GF-D8 (cell line): Measurements from ENCODE around the gene DNAJC5.
"Not testable (repeated sequence)": the region's sequence is repeated elsewhere in the genome, so short reads cannot be mapped to it uniquely, and the experiment has no call there.

Experiments used
- DNase-seq: peaks from one replicate; lab custom pipeline; 2025; lab: John Stamatoyannopoulos, UW

Gene DNAJC5

GRCh38 chr20:63911176-63911575 lies 16.2 kb downstream of the DNAJC5 start:
- DNase-seq = no peak

GRCh38 chr20:63913768-63914167 lies 18.8 kb downstream of the DNAJC5 start:
- no peak for DNase-seq

GRCh38 chr20:63915471-63915870 lies 20.5 kb downstream of the DNAJC5 start:
- no peak for DNase-seq

DNA sequence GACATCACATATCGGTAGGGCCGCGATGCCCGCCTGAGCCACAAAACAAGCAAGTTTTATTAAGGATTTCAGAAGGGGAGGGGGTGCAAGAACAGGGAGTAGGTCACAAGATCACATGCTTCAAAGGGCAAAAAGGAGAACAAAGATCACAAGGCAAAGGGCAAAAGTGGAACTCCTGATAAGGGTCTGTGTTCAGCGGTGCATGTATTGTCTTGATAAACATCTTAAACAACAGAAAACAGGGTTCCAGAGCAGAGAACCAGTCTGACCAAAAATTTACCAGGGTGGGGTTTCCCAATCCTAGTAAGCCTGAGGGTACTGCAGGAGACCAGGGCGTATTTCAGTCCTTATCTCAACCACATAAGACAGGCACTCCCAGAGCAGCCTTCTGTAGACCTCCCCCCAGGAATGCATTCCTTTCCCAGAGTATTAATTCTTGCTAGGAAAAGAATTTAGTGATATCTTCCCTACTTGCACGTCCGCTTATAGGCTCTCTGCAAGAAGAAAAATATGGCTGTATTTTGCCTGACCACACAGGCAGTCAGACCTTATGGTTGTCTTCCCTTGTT lies 21.5 kb downstream of the DNAJC5 start:
- DNase-seq = peak; percentile 58

DNA sequence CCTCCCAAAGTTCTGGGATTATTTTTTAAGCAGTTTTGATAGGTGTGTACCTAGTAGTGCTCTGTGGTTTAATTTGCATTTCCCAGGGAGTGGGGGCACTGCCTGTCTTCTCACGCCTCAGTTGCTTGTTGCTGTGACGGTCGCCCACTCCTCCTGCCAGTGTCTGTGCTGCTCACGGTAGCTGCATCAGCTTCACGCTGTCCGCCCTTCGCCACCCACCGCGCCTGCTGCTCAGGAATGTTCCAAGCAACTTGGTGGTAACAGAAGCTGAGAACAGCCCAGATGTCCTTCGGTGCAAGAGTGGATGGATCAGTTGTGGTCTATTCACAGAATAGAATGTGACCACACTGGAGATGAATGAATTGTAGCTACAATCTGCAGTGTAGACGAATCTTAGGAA lies 22.9 kb downstream of the DNAJC5 start:
- DNase-seq = no peak

DNA sequence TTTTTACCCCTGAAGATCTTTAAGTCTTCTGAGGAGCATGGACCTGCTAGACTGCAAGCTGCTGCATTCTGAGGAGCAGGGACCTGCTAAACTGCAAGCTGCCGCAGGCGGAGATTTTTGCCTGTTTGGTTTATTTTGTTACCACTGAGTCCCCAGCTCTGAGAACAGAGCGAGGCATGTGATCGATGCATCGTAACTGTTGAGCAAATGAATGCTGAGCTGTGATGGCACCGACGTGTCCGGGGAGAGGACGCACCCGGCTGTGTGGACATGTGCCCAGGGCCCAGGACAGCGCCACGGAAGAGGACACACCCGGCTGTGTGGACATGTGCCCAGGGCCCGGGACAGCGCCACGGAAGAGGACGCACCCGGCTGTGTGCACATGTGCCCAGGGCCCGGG lies 24.2 kb downstream of the DNAJC5 start:
- DNase-seq = no peak

- DNase-seq = no peak
These were observed 25.3 kb downstream of the DNAJC5 start for GRCh38 chr20:63920226-63920625.

DNA sequence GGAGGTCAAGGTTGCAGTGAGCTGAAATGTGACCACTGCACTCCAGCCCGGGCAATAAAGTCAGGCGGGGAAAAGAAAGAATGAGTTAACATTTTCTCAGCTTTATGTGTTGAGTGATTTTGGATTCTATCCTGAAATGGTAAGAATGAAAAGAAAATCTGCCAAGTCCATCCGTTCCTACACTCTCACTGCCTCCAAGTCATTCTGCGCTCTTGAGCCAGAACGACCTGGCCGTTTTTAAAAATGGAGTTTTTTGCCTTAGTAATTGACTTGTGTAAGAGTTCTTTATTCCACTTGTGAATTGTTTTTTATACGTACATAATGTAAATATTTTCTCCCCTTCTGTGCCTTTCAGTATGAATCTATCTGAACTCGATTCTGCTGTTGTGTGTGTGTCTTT lies 28.7 kb downstream of the DNAJC5 start:
- DNase-seq = no peak

DNA sequence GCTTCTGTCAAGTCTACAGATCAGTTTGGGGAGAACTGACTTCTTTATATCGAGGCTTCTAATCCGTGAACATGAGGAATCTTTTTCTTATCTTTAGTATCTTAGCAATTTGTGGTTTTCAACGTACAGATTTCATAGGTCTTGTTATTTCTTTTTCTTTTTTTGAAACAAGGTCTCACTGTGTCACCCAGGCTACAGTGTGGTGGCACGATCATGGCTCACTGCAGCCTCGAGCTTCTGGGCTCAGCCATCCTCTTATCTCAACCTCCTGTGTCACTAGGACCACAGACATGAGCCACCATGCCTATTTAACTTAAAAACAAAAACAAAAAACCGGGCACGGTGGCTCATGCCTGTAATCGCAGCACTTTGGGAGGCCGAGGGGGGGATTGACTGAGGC lies 29.3 kb downstream of the DNAJC5 start:
- no peak for DNase-seq

GRCh38 chr20:63926298-63926697 lies 31.4 kb downstream of the DNAJC5 start:
- no peak for DNase-seq

DNA sequence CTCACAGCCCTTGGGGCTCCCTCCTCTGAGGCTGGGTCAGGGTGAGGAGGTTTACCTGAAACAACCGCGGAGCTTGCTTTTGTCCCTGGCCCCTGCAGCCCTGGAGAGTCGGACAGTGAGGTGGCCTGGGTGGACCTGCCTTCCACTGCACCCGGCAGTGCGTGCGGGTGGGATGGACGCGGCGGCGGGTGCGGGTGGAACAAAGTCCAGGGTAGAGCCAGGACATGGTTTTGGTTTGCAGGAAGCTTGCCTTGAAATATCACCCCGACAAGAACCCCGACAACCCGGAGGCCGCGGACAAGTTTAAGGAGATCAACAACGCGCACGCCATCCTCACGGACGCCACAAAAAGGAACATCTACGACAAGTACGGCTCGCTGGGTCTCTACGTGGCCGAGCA lies 34.1 kb downstream of the DNAJC5 start:
- DNase-seq = no peak

DNA sequence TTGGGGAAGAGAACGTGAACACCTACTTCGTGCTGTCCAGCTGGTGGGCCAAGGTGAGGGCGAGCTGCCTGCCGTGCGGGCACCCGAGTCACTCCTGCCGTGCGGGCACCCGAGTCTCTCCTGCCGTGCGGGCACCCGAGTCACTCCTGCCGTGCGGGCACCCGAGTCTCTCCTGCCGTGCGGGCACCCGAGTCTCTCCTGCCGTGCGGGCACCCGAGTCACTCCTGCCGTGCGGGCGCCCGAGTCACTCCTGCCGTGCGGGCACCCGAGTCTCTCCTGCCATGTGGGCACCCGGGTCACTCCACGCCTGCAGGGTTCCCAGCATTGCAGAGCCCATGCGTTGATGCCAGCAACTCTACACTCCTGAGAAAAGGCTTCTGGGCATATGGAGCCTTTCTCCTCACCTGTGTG lies 34.6 kb downstream of the DNAJC5 start:
- not testable (repeated sequence) for DNase-seq

DNA sequence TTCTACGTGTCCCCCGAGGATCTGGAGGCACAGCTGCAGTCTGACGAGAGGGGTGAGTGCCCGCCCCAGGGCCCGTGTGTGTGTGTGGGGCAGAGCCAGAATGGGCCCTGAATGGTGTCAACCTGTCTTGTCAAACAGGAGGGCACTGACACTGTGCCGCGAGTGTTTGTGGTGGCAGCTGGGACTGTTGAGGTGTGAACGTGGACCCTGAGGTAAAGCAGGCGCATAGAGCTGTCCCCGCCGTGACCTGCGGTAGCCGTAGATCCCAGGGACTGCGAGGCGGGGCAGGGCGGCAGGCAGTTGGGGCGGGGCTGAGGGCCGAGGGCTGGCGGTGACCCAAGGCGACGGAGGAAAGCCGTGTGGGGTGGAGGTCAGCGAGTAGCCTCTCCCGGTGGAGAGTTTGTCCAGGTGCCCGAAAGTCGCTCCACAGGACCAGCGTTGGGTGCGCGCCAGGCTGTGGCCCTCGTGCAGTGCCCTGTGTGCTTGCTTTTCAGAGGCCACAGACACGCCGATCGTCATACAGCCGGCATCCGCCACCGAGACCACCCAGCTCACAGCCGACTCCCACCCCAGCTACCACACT lies 36.1 kb downstream of the DNAJC5 start:
- DNase-seq = no peak

- DNase-seq = no peak
These were observed 36.8 kb downstream of the DNAJC5 start for GRCh38 chr20:63931735-63932134.

- no peak for DNase-seq
These were observed 37.8 kb downstream of the DNAJC5 start for GRCh38 chr20:63932606-63933160.

DNA sequence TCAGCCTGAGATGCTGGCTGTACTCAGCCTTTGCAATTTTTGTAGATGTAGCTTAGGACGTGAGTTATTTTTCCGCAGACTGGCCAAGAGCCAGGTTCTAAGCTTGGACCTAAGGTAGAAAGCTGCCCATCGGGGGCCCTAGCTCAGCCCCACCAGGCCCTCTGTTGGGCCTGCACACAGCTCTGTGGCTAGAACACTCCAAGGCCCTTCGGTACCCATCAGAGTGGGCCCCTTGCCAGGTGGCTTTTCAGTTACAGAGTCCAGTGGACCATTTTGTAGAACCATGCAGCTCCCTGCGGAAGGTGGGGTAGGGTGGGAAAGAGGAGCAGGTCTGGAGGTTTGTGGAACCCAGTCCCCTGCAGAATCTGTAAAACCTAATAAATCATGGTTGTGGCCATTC lies 38.7 kb downstream of the DNAJC5 start:
- no peak for DNase-seq

DNA sequence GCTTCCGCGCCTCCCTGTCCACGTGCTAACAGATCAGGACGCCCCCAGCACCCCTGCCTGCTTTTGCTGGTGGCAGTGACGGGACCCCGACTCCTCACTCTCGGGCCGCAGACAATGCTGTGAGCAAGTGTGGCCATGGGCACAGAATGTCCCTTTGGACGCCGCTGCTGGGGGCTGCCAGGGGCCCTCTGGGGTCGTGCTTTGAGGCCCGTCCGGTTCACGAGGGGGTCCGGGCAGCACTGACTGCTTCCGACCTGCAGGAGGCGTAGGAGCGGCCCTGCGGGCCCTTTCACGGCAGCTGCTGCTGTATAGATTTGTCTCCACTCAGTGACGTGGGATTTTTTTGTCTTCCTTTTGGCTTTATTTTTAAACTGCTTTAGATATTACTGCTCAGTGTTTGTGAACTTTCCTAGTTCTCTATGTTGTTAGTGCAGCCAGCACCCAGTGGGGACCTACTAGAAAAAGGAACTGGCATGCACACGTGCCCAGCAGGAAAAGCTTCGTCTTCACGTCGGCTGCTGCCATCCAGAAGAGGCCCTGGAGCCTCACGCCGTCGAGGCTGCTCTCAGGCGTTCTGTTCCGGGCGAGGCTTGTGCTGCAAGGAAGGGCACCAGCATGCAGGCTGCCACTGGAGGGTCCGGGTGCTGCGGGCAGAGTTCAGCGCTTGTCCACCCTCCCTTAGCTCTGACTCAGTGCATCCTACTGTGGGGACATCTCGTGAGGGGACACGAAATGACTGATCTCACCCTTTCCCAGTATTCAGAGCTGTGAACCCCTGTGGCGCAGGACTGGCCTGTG lies 39.5 kb downstream of the DNAJC5 start:
- no peak for DNase-seq

DNA sequence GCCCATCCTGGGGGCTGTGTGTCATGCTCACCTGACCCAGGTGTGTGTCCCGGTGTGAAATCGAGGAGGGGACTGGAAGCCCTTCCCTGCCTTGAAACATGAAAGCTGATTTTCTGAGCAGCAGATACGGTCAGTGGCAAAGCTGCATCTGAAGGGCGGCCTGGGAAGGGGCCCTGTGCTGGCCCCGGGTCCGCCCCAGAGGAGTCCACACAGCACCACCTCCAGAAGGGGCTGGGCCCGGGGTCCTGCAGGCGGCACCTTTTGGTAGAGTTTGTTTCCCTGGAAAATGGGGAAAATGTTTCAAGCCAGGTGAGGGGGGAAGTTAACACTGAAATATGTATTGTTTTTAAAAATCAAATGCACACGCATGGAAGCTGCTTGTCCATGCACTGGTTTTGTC lies 40.5 kb downstream of the DNAJC5 start:
- DNase-seq = no peak

- DNase-seq = no peak
These were observed 42.7 kb downstream of the DNAJC5 start for GRCh38 chr20:63937596-63937995.

GRCh38 chr20:63939061-63939935 lies 44.4 kb downstream of the DNAJC5 start:
- DNase-seq = no peak

GRCh38 chr20:63940071-63940471 lies 45.1 kb downstream of the DNAJC5 start:
- DNase-seq = no peak
